Neural cell (in vitro differentiated cells): ENCODE results near the gene MAST4. TPM values are rescaled to one million over a fixed set of nuclear protein-coding genes. Genes with fewer than 3 reads are reported as not detected.

ENCODE experiments used
- H2AFZ ChIP-seq: fragments of 200-600, 300-800 bp; sonication (generic), shearing (Covaris generic); 2 replicates; pipeline ENCODE4 v1.6.0; 2014; ENCODE audit warnings: low read depth, mild to moderate bottlenecking, antibody characterized with exemption, low read length, moderate library complexity
- H3F3A ChIP-seq: fragments of 200-600 bp; shearing (Covaris generic); 2 replicates; pipeline ENCODE4 v1.6.1; 2016; ENCODE audit warnings: mild to moderate bottlenecking, moderate library complexity, mixed read lengths, antibody characterized with exemption, low read length; ENCODE audit not compliant: insufficient read depth, poor library complexity, severe bottlenecking
- H3K27ac ChIP-seq: fragments of 200-600, 300-800 bp; sonication (generic), shearing (Covaris generic); 2 replicates; pipeline ENCODE4 v1.5.1; 2014; ENCODE audit warnings: mild to moderate bottlenecking, low read length, moderate library complexity
- H3K27me3 ChIP-seq: fragments of 300-800, 200-600 bp; sonication (generic), shearing (Covaris generic); 2 replicates; pipeline ENCODE4 v1.6.0; 2014; ENCODE audit warnings: mild to moderate bottlenecking, low read depth, low read length, moderate library complexity; ENCODE audit not compliant: insufficient read depth
- H3K36me3 ChIP-seq: fragments of 300-800, 200-600 bp; sonication (generic), shearing (Covaris generic); 2 replicates; pipeline ENCODE4 v1.5.1; 2014; ENCODE audit warnings: mild to moderate bottlenecking, antibody characterized with exemption, low read length, moderate library complexity; ENCODE audit not compliant: insufficient read depth
- H3K4me2 ChIP-seq: fragments of 300-800, 200-600 bp; sonication (generic), shearing (Covaris generic); 2 replicates; pipeline ENCODE4 v1.6.0; 2014; ENCODE audit warnings: mild to moderate bottlenecking, low read length
- H3K4me3 ChIP-seq: fragments of 300-800, 200-600 bp; sonication (generic), shearing (Covaris generic); 2 replicates; pipeline ENCODE4 v1.5.1; 2014; ENCODE audit warnings: mild to moderate bottlenecking, low read length, moderate library complexity
- H3K79me2 ChIP-seq: fragments of 200-600 bp; shearing (Covaris generic); replicated peaks from 2 replicates; pipeline ENCODE4 v1.6.0; 2014; ENCODE audit warnings: mild to moderate bottlenecking, low read length, moderate library complexity; ENCODE audit not compliant: insufficient read depth
- H3K9ac ChIP-seq: fragments of 300-800, 200-600 bp; sonication (generic), shearing (Covaris generic); 2 replicates; pipeline ENCODE4 v1.6.1; 2016; ENCODE audit warnings: mild to moderate bottlenecking, low read length, mixed read lengths
- H3K9me2 ChIP-seq: fragments of 200-600 bp; shearing (Covaris generic); 2 replicates; pipeline ENCODE4 v1.6.1; 2016; ENCODE audit warnings: mild to moderate bottlenecking, low read length, mixed read lengths; ENCODE audit not compliant: insufficient read depth
- H3K9me3 ChIP-seq: fragments of 200-600, 300-800 bp; sonication (generic), shearing (Covaris generic); 2 replicates; pipeline ENCODE4 v1.6.1; 2016; ENCODE audit warnings: mild to moderate bottlenecking, mixed run types, low read length, moderate library complexity, mixed read lengths
- H4K20me1 ChIP-seq: fragments of 200-600 bp; shearing (Covaris generic); 2 replicates; pipeline ENCODE4 v1.6.1; 2016; ENCODE audit warnings: mild to moderate bottlenecking, mixed run types; ENCODE audit not compliant: insufficient read depth
- EP300 ChIP-seq: fragments of 450-650 bp; conservative IDR thresholded peaks from 2 replicates; pipeline ENCODE4 v1.6.1; 2014; ENCODE audit warnings: antibody characterized with exemption, mild to moderate bottlenecking, moderate library complexity; ENCODE audit not compliant: poor library complexity, severe bottlenecking
- EZH2 ChIP-seq: fragments of 200-600, 300-800 bp; shearing (Covaris generic), sonication (generic); IDR thresholded peaks from 2 replicates; pipeline ENCODE4 v1.6.1; 2014; ENCODE audit warnings: antibody characterized with exemption, low read length, borderline replicate concordance, mild to moderate bottlenecking; ENCODE audit not compliant: insufficient read depth, poor library complexity, severe bottlenecking
- MXI1 ChIP-seq: fragments of 450-650 bp; conservative IDR thresholded peaks from 2 replicates; pipeline ENCODE4 v1.6.1; 2014; ENCODE audit warnings: antibody characterized with exemption, mild to moderate bottlenecking; ENCODE audit not compliant: poor library complexity, severe bottlenecking
- POLR2AphosphoS5 ChIP-seq: IDR thresholded peaks from 2 replicates; pipeline ENCODE4 v1.6.1; 2012
- RAD21 ChIP-seq: fragments of 450-650 bp; conservative IDR thresholded peaks from 2 replicates; pipeline ENCODE4 v1.6.1; 2014; ENCODE audit warnings: antibody characterized with exemption, mild to moderate bottlenecking, moderate library complexity
- SMC3 ChIP-seq: fragments of 450-650 bp; conservative IDR thresholded peaks from 2 replicates; pipeline ENCODE4 v1.6.1; 2014; ENCODE audit warnings: antibody characterized with exemption, mild to moderate bottlenecking, moderate library complexity; ENCODE audit not compliant: poor library complexity
- TAF1 ChIP-seq: IDR thresholded peaks from 2 replicates; pipeline ENCODE4 v1.6.1; 2012; ENCODE audit warnings: low read depth
- polyA plus RNA-seq: library from polyadenylated mRNA; depleted of rRNA; stranded (reverse); fragments of >200 nt; gene quantifications from 2 replicates; pipeline ENCODE4 v1.2.3, GENCODE V29; 2014
- TF ChIP-seq, protein P1 (sequence below): fragments of 450-650 bp; IDR thresholded peaks from 2 replicates; pipeline ENCODE4 v1.5.1; 2014; ENCODE audit warnings: antibody characterized with exemption, mild to moderate bottlenecking, moderate library complexity; ENCODE audit not compliant: poor library complexity, severe bottlenecking
- TF ChIP-seq, protein P2 (sequence below): IDR thresholded peaks from 2 replicates; pipeline ENCODE4 v1.6.1; 2012; ENCODE audit warnings: borderline replicate concordance

The MAST4 gene
- polyA plus RNA-seq, 1 donor from 2014 or later: 2.3 TPM

DNA sequence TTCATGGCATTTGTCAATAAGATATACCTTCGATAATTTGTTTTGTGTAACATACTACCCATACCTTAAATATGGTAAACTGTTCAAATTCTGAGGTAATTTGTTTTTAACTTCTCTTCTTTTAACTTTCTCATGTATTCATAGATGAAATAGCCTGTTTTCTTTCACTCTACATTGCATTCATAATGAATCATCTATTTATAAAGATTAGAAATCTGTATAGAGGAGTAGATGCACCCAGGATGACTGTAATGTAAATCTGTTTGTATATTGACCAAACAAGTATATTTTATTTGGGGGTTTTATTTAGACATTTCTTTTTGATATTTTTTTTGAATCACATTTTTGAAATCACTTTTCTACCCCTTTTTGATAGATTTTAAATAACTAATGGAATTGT is 455.8 kb downstream of the MAST4 start:
- H3K4me2 ChIP-seq: no peak overlapping the region
- no peak overlapping the region for H3K9ac ChIP-seq
- H3K4me3 ChIP-seq: no peak overlapping the region
- H3K36me3 ChIP-seq: no peaks in the 10 kb centered on the region
- H3K9me3 ChIP-seq: no peaks in the 10 kb centered on the region
- no peak overlapping the region for H2AFZ ChIP-seq
- TF ChIP-seq SMC3 (no peak), POLR2AphosphoS5 (no peak), EZH2 (no peak)
- no peaks in the 10 kb centered on the region for H3K9me2 ChIP-seq
- H3K27ac ChIP-seq: no peak overlapping the region
- no peaks in the 10 kb centered on the region for H3F3A ChIP-seq
- no peaks in the 10 kb centered on the region for H3K79me2 ChIP-seq
- no peaks in the 10 kb centered on the region for H4K20me1 ChIP-seq
- no peaks in the 10 kb centered on the region for H3K27me3 ChIP-seq

DNA sequence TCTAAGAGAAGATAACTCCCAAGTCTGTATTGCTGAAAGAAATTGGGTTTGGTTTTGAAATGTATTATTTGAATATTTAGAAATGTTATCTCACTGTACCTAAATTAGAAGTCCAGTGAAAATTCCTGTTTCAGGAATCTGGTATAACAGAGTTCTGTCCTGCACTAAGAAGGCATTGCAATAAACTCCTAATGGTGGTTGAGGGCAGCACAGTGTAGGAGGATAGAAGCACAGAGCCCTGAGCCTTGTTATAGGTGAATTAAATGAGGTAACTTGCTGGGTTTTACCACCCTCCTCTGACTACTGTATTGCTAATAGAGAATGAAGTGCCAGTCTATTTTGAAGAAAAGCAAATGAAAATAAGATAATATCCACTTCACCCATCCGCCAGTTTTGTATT is 457.0 kb downstream of the MAST4 start:
- H3K4me2 ChIP-seq: no peak overlapping the region
- no peaks in the 10 kb centered on the region for H3K79me2 ChIP-seq
- H3F3A ChIP-seq: no peaks in the 10 kb centered on the region

DNA sequence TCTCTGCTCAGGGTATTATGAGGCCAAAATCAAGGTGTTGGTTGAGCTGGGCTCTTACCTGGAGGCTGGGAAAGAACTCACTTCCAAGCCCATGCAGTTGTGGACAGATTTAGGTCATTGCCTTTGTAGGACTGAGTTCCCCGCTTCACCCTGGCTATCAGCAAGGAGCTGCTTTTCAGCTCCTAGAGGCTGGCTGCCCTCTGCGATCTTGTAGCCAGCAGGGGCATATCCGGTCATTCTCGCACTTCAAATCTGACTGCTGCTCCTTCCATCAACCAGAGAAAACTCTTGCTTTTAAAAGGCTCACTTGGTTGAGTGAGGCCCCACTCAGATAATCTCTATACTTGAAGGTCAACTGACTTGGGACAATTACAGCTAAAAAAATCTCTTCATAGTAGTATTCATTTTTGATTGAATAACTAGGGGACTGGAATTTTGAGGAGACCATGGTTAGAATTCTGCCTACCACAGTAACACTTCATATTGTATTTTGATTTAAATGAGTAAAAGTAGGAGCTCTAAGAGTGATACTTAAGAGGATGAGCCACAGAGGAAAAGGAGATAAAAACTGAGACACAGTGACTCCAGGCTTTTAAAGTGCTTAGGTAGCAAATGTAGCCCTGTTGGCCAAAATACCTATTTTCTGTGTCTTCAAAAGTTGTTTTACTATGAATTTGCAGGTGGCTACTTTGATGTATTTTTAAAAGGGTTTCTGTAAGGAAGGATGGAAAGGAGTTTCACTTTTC is 463.0 kb downstream of the MAST4 start:
- Histone ChIP-seq H3K27ac (no peak overlapping the region), H3K9ac (no peak overlapping the region), H3K4me3 (no peak overlapping the region), H3K9me3 (no peaks in the 10 kb centered on the region), H4K20me1 (no peaks in the 10 kb centered on the region), H3K4me2 (no peak overlapping the region), H3K27me3 (no peaks in the 10 kb centered on the region), H3F3A (no peaks in the 10 kb centered on the region), H3K79me2 (no peaks in the 10 kb centered on the region), H3K9me2 (no peaks in the 10 kb centered on the region), H2AFZ (no peak overlapping the region), H3K36me3 (no peaks in the 10 kb centered on the region)
- no peak for TF ChIP-seq POLR2AphosphoS5
- TF ChIP-seq, protein P1, sequence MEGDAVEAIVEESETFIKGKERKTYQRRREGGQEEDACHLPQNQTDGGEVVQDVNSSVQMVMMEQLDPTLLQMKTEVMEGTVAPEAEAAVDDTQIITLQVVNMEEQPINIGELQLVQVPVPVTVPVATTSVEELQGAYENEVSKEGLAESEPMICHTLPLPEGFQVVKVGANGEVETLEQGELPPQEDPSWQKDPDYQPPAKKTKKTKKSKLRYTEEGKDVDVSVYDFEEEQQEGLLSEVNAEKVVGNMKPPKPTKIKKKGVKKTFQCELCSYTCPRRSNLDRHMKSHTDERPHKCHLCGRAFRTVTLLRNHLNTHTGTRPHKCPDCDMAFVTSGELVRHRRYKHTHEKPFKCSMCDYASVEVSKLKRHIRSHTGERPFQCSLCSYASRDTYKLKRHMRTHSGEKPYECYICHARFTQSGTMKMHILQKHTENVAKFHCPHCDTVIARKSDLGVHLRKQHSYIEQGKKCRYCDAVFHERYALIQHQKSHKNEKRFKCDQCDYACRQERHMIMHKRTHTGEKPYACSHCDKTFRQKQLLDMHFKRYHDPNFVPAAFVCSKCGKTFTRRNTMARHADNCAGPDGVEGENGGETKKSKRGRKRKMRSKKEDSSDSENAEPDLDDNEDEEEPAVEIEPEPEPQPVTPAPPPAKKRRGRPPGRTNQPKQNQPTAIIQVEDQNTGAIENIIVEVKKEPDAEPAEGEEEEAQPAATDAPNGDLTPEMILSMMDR: no peak

More for the DNA sequence above, 457.0 kb downstream of the MAST4 start:
- H3K27me3 ChIP-seq: no peaks in the 10 kb centered on the region
- H3K9me3 ChIP-seq: no peaks in the 10 kb centered on the region
- no peaks in the 10 kb centered on the region for H3K36me3 ChIP-seq
- no peak overlapping the region for H3K27ac ChIP-seq
- H3K9ac ChIP-seq: no peak overlapping the region
- H3K9me2 ChIP-seq: no peaks in the 10 kb centered on the region
- H2AFZ ChIP-seq: no peak overlapping the region
- H4K20me1 ChIP-seq: no peaks in the 10 kb centered on the region
- no peak overlapping the region for H3K4me3 ChIP-seq
- TF ChIP-seq TAF1 (no peak), MXI1 (no peak)

DNA sequence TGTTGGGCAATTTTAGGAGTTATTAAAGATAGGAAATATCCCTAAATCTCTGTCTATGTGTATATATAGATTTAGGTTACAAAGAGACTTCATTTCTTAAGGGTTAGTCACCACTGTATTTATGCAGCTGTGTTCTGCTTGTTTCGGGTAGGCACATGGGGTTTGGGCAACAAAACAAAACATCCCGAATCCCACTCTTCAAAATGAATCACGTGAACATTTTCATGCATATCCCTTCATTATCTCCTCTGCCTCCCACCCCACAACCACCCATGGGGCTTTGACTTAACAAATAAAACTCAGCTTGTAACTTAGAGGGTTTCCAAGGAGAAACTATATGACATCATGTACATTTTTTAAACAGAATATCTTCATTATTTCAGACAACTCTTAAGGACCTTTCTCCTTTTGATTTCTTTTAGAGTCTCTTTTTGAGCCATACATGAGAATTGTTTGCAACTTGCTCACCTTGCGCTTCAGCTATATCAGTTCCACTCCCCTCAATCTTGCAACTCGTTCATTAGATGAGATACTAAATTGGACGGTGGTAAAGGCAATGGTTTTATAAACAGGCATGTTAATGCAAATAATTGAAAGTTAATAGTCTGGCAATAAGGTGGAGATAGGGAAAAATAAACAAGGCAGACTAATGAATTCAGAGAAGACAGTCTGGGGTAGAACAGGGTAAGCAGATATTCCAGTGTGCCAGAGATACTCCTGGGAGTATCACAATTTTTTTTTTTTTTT is 463.7 kb downstream of the MAST4 start:
- Histone ChIP-seq H3K79me2 (no peaks in the 10 kb centered on the region), H3K27me3 (no peaks in the 10 kb centered on the region), H3F3A (no peaks in the 10 kb centered on the region), H3K9me2 (no peaks in the 10 kb centered on the region), H3K4me2 (no peak overlapping the region), H3K36me3 (no peaks in the 10 kb centered on the region), H2AFZ (no peak overlapping the region), H3K27ac (no peak overlapping the region), H4K20me1 (no peaks in the 10 kb centered on the region), H3K9ac (no peak overlapping the region), H3K4me3 (no peak overlapping the region), H3K9me3 (no peaks in the 10 kb centered on the region)
- no peak for TF ChIP-seq POLR2AphosphoS5
- TF ChIP-seq TAF1: no peak
- TF ChIP-seq, protein P2, sequence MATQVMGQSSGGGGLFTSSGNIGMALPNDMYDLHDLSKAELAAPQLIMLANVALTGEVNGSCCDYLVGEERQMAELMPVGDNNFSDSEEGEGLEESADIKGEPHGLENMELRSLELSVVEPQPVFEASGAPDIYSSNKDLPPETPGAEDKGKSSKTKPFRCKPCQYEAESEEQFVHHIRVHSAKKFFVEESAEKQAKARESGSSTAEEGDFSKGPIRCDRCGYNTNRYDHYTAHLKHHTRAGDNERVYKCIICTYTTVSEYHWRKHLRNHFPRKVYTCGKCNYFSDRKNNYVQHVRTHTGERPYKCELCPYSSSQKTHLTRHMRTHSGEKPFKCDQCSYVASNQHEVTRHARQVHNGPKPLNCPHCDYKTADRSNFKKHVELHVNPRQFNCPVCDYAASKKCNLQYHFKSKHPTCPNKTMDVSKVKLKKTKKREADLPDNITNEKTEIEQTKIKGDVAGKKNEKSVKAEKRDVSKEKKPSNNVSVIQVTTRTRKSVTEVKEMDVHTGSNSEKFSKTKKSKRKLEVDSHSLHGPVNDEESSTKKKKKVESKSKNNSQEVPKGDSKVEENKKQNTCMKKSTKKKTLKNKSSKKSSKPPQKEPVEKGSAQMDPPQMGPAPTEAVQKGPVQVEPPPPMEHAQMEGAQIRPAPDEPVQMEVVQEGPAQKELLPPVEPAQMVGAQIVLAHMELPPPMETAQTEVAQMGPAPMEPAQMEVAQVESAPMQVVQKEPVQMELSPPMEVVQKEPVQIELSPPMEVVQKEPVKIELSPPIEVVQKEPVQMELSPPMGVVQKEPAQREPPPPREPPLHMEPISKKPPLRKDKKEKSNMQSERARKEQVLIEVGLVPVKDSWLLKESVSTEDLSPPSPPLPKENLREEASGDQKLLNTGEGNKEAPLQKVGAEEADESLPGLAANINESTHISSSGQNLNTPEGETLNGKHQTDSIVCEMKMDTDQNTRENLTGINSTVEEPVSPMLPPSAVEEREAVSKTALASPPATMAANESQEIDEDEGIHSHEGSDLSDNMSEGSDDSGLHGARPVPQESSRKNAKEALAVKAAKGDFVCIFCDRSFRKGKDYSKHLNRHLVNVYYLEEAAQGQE: no peak
- TF ChIP-seq EP300: no peak
- TF ChIP-seq RAD21: no peak
- TF ChIP-seq SMC3: no peak
- no peak for TF ChIP-seq MXI1
- no peak for TF ChIP-seq EZH2
